WTC11 (cell line): ENCODE data around the gene MYPOP. TPM values are rescaled to one million over a fixed set of nuclear protein-coding genes. Genes with fewer than 3 reads are reported as not detected.

Experiments used
- ATAC-seq: fragments of 200-7000 bp; cut with Tn5 transposase; 2 replicates; pipeline ENCODE4 v1.10.0; 2021; ENCODE audit warnings: mild to moderate bottlenecking, moderate library complexity
- CTCF ChIA-PET: fragments of 300-600 bp; sonication (Branson Sonifier 250); formaldehyde crosslinking; loops from one replicate; lab custom pipeline; 2021; ENCODE audit warnings: antibody characterized with exemption; lab: Charles Lee
- POLR2A ChIA-PET: fragments of 350-600 bp; sonication (Branson Sonifier 250); formaldehyde crosslinking; loops from one replicate; lab custom pipeline; 2021; ENCODE audit warnings: antibody characterized with exemption; lab: Charles Lee
- DNase-seq: peaks from one replicate; pipeline ENCODE4 v3.0.0; 2021; ENCODE audit warnings: low spot score
- H3K27ac Mint-ChIP-seq: 2 replicates; pipeline ENCODE4 v1.8.0; 2021; ENCODE audit warnings: mixed read lengths
- H3K27me3 Mint-ChIP-seq: 2 replicates; pipeline ENCODE4 v1.8.0; 2021; ENCODE audit warnings: low read depth, mild to moderate bottlenecking, moderate library complexity, mixed read lengths
- H3K36me3 Mint-ChIP-seq: 2 replicates; pipeline ENCODE4 v1.8.0; 2021; ENCODE audit warnings: mixed read lengths
- H3K4me1 Mint-ChIP-seq: 2 replicates; pipeline ENCODE4 v1.8.0; 2022; ENCODE audit warnings: mixed read lengths
- H3K4me3 Mint-ChIP-seq: 2 replicates; pipeline ENCODE4 v1.8.0; 2021; ENCODE audit warnings: mild to moderate bottlenecking, moderate library complexity, mixed read lengths
- H3K9me3 Mint-ChIP-seq: 2 replicates; pipeline ENCODE4 v1.8.0; 2021; ENCODE audit warnings: mixed read lengths
- ATF1 ChIP-seq: sonication (generic); formaldehyde crosslinking; IDR thresholded peaks from 2 replicates; pipeline ENCODE4 v1.8.1; 2023; ENCODE audit warnings: mild to moderate bottlenecking, moderate library complexity, missing genetic modification reagents
- E2F4 ChIP-seq: sonication (generic); formaldehyde crosslinking; IDR thresholded peaks from 2 replicates; pipeline ENCODE4 v1.8.1; 2022; ENCODE audit warnings: low read depth, mild to moderate bottlenecking, moderate library complexity, missing genetic modification reagents, borderline replicate concordance
- FOXK1 ChIP-seq: sonication (generic); formaldehyde crosslinking; IDR thresholded peaks from 2 replicates; pipeline ENCODE4 v1.8.0; 2022; ENCODE audit warnings: mild to moderate bottlenecking, moderate library complexity, missing genetic modification reagents
- GTF2I ChIP-seq: fragments of 250-450 bp; sonication (Bioruptor Pico); conservative IDR thresholded peaks from 2 replicates; pipeline ENCODE4 v1.4.0; 2021; ENCODE audit warnings: mild to moderate bottlenecking
- HMGXB4 ChIP-seq: sonication (generic); formaldehyde crosslinking; IDR thresholded peaks from 2 replicates; pipeline ENCODE4 v1.8.1; 2023; ENCODE audit warnings: mild to moderate bottlenecking, moderate library complexity, missing genetic modification reagents
- MLX ChIP-seq: sonication (generic); formaldehyde crosslinking; IDR thresholded peaks from 2 replicates; pipeline ENCODE4 v1.8.1; 2023; ENCODE audit warnings: mild to moderate bottlenecking, missing genetic modification reagents, moderate library complexity
- MXD4 ChIP-seq: fragments of 250-450 bp; sonication (Bioruptor Pico); IDR thresholded peaks from 2 replicates; pipeline ENCODE4 v1.8.0; 2021; ENCODE audit warnings: mild to moderate bottlenecking, moderate library complexity, borderline replicate concordance
- NR2C2 ChIP-seq: sonication (generic); formaldehyde crosslinking; IDR thresholded peaks from 2 replicates; pipeline ENCODE4 v1.8.0; 2022; ENCODE audit warnings: mild to moderate bottlenecking, missing genetic modification reagents
- PREB ChIP-seq: sonication (generic); formaldehyde crosslinking; IDR thresholded peaks from 2 replicates; pipeline ENCODE4 v1.8.1; 2022; ENCODE audit warnings: mild to moderate bottlenecking, missing genetic modification reagents, moderate library complexity, borderline replicate concordance
- RELA ChIP-seq: sonication (generic); formaldehyde crosslinking; IDR thresholded peaks from 2 replicates; pipeline ENCODE4 v1.8.1; 2022; ENCODE audit warnings: missing genetic modification reagents, mild to moderate bottlenecking, borderline replicate concordance
- ZNF232 ChIP-seq: sonication (generic); formaldehyde crosslinking; IDR thresholded peaks from 2 replicates; pipeline ENCODE4 v1.8.0; 2022; ENCODE audit warnings: mild to moderate bottlenecking, missing genetic modification reagents
- ZNF512 ChIP-seq: sonication (generic); formaldehyde crosslinking; IDR thresholded peaks from 2 replicates; pipeline ENCODE4 v1.8.1; 2022; ENCODE audit warnings: missing genetic modification reagents, borderline replicate concordance
- ZNF671 ChIP-seq: fragments of 250-450 bp; sonication (Bioruptor Pico); IDR thresholded peaks from 2 replicates; pipeline ENCODE4 v1.8.0; 2021; ENCODE audit warnings: mild to moderate bottlenecking
- total RNA-seq: library from RNA; stranded (reverse); gene quantifications from 3 replicates; pipeline ENCODE4 v1.2.3, GENCODE V29; 2021
- TF ChIP-seq, protein P1 (sequence below): fragments of 200-600 bp; IDR thresholded peaks from 2 replicates; pipeline ENCODE4 v1.8.0; 2022; ENCODE audit warnings: antibody characterized with exemption
- TF ChIP-seq, protein P2 (sequence below): sonication (generic); formaldehyde crosslinking; IDR thresholded peaks from 2 replicates; pipeline ENCODE4 v1.8.0; 2022; ENCODE audit warnings: mild to moderate bottlenecking, missing genetic modification reagents

MYPOP gene
- total RNA-seq, 1 experiment from 2014 or later, result 13.6 TPM

GRCh38 chr19:45863840-45864628 lies 38.4 kb downstream of the MYPOP start, which contains the start of gene FOXA3 (continued):
- no peak for TF ChIP-seq MXD4 (CRISPR knock-in tag)
- peak; percentile 100 for TF ChIP-seq GTF2I (CRISPR knock-in tag)
- no peak for TF ChIP-seq ZNF512 (CRISPR knock-in tag)
- TF ChIP-seq, protein P1, sequence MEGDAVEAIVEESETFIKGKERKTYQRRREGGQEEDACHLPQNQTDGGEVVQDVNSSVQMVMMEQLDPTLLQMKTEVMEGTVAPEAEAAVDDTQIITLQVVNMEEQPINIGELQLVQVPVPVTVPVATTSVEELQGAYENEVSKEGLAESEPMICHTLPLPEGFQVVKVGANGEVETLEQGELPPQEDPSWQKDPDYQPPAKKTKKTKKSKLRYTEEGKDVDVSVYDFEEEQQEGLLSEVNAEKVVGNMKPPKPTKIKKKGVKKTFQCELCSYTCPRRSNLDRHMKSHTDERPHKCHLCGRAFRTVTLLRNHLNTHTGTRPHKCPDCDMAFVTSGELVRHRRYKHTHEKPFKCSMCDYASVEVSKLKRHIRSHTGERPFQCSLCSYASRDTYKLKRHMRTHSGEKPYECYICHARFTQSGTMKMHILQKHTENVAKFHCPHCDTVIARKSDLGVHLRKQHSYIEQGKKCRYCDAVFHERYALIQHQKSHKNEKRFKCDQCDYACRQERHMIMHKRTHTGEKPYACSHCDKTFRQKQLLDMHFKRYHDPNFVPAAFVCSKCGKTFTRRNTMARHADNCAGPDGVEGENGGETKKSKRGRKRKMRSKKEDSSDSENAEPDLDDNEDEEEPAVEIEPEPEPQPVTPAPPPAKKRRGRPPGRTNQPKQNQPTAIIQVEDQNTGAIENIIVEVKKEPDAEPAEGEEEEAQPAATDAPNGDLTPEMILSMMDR, result peak; percentile 62
- TF ChIP-seq, protein P2, sequence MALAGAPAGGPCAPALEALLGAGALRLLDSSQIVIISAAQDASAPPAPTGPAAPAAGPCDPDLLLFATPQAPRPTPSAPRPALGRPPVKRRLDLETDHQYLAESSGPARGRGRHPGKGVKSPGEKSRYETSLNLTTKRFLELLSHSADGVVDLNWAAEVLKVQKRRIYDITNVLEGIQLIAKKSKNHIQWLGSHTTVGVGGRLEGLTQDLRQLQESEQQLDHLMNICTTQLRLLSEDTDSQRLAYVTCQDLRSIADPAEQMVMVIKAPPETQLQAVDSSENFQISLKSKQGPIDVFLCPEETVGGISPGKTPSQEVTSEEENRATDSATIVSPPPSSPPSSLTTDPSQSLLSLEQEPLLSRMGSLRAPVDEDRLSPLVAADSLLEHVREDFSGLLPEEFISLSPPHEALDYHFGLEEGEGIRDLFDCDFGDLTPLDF (CRISPR knock-in tag), result no peak
- TF ChIP-seq MLX (CRISPR knock-in tag), result no peak
- 0 out of 2 replicates have a peak, but pooled peaks have one; percentile 39 for TF ChIP-seq ZNF671 (CRISPR knock-in tag)
- no peak for TF ChIP-seq NR2C2 (CRISPR knock-in tag)
- no peak for TF ChIP-seq ATF1 (CRISPR knock-in tag)
- 0 out of 2 replicates have a peak, but pooled peaks have one; percentile 18 for TF ChIP-seq RELA (CRISPR knock-in tag)
- TF ChIP-seq HMGXB4, result peak; percentile 59; the same call in 1 of the 2 replicates
- TF ChIP-seq E2F4, result no peak

- Mint-ChIP-seq H3K27ac (peak overlapping the region; percentile 84; the same call in 1 of the 2 replicates), H3K4me1 (peaks cover 43% of the 10 kb centered on the region)
- no peak for ATAC-seq
These were observed 39.0 kb downstream of the MYPOP start for GRCh38 chr19:45863335-45863839.

More at GRCh38 chr19:45863335-45863839, 39.0 kb downstream of the MYPOP start:
- H3K9me3 Mint-ChIP-seq, result no peaks in the 10 kb centered on the region
- ChIA-PET POLR2A (interaction anchor here (0.7 to 3.1 kb wide), 10 partner anchors 13 to 171 kb away, joined by 3 to 42 read pairs (median 6); partner anchors contain the start of genes DMWD, IRF2BP1, MYPOP and QPCTL), CTCF (interaction anchor here (0.6 to 4.9 kb wide), 33 partner anchors 8 to 378 kb away, joined by 3 to 212 read pairs (median 5); partner anchors contain the start of genes CCDC61, DMPK, DMWD and IRF2BP1)
- H3K36me3 Mint-ChIP-seq, result peaks cover 9% of the 10 kb centered on the region; the same call in 1 of the 2 replicates
- DNase-seq, result no peak
- peak overlapping the region; percentile 89 for H3K4me3 Mint-ChIP-seq
- TF ChIP-seq ZNF232 (0 out of 2 replicates have a peak, but pooled peaks have one; percentile 21), PREB (CRISPR knock-in tag) (no peak), FOXK1 (CRISPR knock-in tag) (0 out of 2 replicates have a peak, but pooled peaks have one; percentile 2)
- no peaks in the 10 kb centered on the region for H3K27me3 Mint-ChIP-seq
